Trophoblast cell (in vitro differentiated cells and primary cell): ENCODE data around the gene CASZ1.
A peak's percentile ranks its signal among the peaks of the same experiment; 100 is the strongest.

ENCODE experiments used
- DNase-seq, 2 donors: peaks; one replicate each; pipeline ENCODE4 v3.0.0-alpha.2; 2016
- H2AFZ ChIP-seq: 2 replicates; pipeline ENCODE4 v1.6.1; 2013; ENCODE audit warnings: low read length, moderate library complexity, mild to moderate bottlenecking; ENCODE audit not compliant: insufficient read depth, poor library complexity
- H2AK5ac ChIP-seq: 2 replicates; pipeline ENCODE4 v1.6.1; 2013; ENCODE audit warnings: mild to moderate bottlenecking, low read length
- H2BK120ac ChIP-seq: 2 replicates; pipeline ENCODE4 v1.6.1; 2013; ENCODE audit warnings: low read length, mild to moderate bottlenecking, moderate library complexity; ENCODE audit not compliant: insufficient read depth, poor library complexity
- H2BK12ac ChIP-seq: 2 replicates; pipeline ENCODE4 v1.6.1; 2013; ENCODE audit warnings: mild to moderate bottlenecking, low read length, moderate library complexity
- H2BK5ac ChIP-seq: 2 replicates; pipeline ENCODE4 v1.6.1; 2013; ENCODE audit warnings: low read length, low read depth, moderate library complexity, mild to moderate bottlenecking; ENCODE audit not compliant: poor library complexity
- H3K14ac ChIP-seq: 2 replicates; pipeline ENCODE4 v1.6.1; 2013; ENCODE audit warnings: mild to moderate bottlenecking, low read length
- H3K18ac ChIP-seq: 2 replicates; pipeline ENCODE4 v1.6.1; 2013; ENCODE audit warnings: mild to moderate bottlenecking, low read length
- H3K23ac ChIP-seq: 2 replicates; pipeline ENCODE4 v1.6.1; 2013; ENCODE audit warnings: low read length
- H3K27ac ChIP-seq: 2 replicates; pipeline ENCODE4 v1.5.1; 2013; ENCODE audit warnings: low read depth, mild to moderate bottlenecking, inconsistent platforms, low read length, moderate library complexity
- H3K27me3 ChIP-seq: 2 replicates; pipeline ENCODE4 v1.6.1; 2013; ENCODE audit warnings: inconsistent platforms, mild to moderate bottlenecking, low read length, moderate library complexity; ENCODE audit not compliant: insufficient read depth
- H3K36me3 ChIP-seq, 2 experiments: 1 replicate in 1 of 2; 2 replicates in 1 of 2; pipeline ENCODE4 v1.6.1; 2013; ENCODE audit warnings: low read length in 2 of 2, mild to moderate bottlenecking in 2 of 2, moderate library complexity in 1 of 2; ENCODE audit not compliant: insufficient read depth in 2 of 2, control insufficient read depth in 1 of 2
- H3K4ac ChIP-seq: 2 replicates; pipeline ENCODE4 v1.6.1; 2013; ENCODE audit warnings: low read depth, mild to moderate bottlenecking, low read length, moderate library complexity
- H3K4me1 ChIP-seq, 2 experiments: 1 replicate in 1 of 2; 2 replicates in 1 of 2; pipeline ENCODE4 v1.6.1; 2013; ENCODE audit warnings: low read length in 2 of 2, mild to moderate bottlenecking in 2 of 2, moderate library complexity in 1 of 2; ENCODE audit not compliant: insufficient read depth in 2 of 2, control insufficient read depth in 1 of 2
- H3K4me2 ChIP-seq: 2 replicates; pipeline ENCODE4 v1.6.1; 2013; ENCODE audit warnings: inconsistent platforms, mild to moderate bottlenecking, low read length, moderate library complexity
- H3K4me3 ChIP-seq: 2 replicates; pipeline ENCODE4 v1.5.1; 2013; ENCODE audit warnings: mild to moderate bottlenecking, low read depth, low read length, inconsistent platforms
- H3K79me1 ChIP-seq: one replicate; pipeline ENCODE4 v1.6.1; 2013; ENCODE audit warnings: low read length
- H3K79me2 ChIP-seq: 2 replicates; pipeline ENCODE4 v1.6.1; 2013; ENCODE audit warnings: low read length, mild to moderate bottlenecking; ENCODE audit not compliant: control insufficient read depth, insufficient read depth, poor library complexity
- H3K9ac ChIP-seq: 2 replicates; pipeline ENCODE4 v1.6.1; 2013; ENCODE audit warnings: mild to moderate bottlenecking, low read length
- H3K9me3 ChIP-seq: 2 replicates; pipeline ENCODE4 v1.6.1; 2013; ENCODE audit warnings: low read depth, mild to moderate bottlenecking, control low read depth, inconsistent platforms, low read length; ENCODE audit not compliant: insufficient read depth
- H4K12ac ChIP-seq: 2 replicates; pipeline ENCODE4 v1.6.1; 2013; ENCODE audit warnings: low read depth, mild to moderate bottlenecking, low read length, moderate library complexity
- H4K8ac ChIP-seq: 2 replicates; pipeline ENCODE4 v1.6.1; 2013; ENCODE audit warnings: low read depth, mild to moderate bottlenecking, low read length, moderate library complexity
- H4K91ac ChIP-seq: one replicate; pipeline ENCODE4 v1.6.1; 2013; ENCODE audit warnings: low read depth, mild to moderate bottlenecking, low read length, moderate library complexity
- WGBS: extraction: QIAGEN DNeasy Blood & Tissue Kit; methylation state at CpG from one replicate; pipeline ENCODE4 v1.1.7; 2013; ENCODE audit warnings: missing lambda C conversion rate; ENCODE audit not compliant: insufficient read length, insufficient coverage; ENCODE audit errors: extremely low coverage; 5-methylcytosine and 5-hydroxymethylcytosine counted together

CASZ1 gene

GRCh38 chr1:10767282-10767681 is 29.2 kb downstream of the CASZ1 start:
- H3K23ac ChIP-seq, result no peak overlapping the region
- no peak overlapping the region for H4K91ac ChIP-seq
- no peak overlapping the region for H3K4me3 ChIP-seq
- no peak overlapping the region for H2AFZ ChIP-seq
- no peak overlapping the region for H3K18ac ChIP-seq
- no peaks in the 10 kb centered on the region for H3K79me2 ChIP-seq
- H3K27ac ChIP-seq, result no peak overlapping the region
- H3K4ac ChIP-seq, result no peak overlapping the region
- no peak overlapping the region for H2BK5ac ChIP-seq
- no CpG with 5 or more reads among the region's 9 CpGs for WGBS
- no peaks in the 10 kb centered on the region for H3K79me1 ChIP-seq
- peaks cover 2% of the 10 kb centered on the region for H3K9me3 ChIP-seq
- no peak overlapping the region for H4K8ac ChIP-seq
- H3K4me2 ChIP-seq, result no peak overlapping the region
- no peaks in the 10 kb centered on the region for H3K27me3 ChIP-seq
- no peaks in the 10 kb centered on the region for H3K36me3 ChIP-seq
- H4K12ac ChIP-seq, result no peak overlapping the region
- H2BK120ac ChIP-seq, result no peak overlapping the region
- DNase-seq, result no peak
- no peaks in the 10 kb centered on the region for H3K4me1 ChIP-seq
- H3K9ac ChIP-seq, result no peak overlapping the region
- no peak overlapping the region for H2BK12ac ChIP-seq
- H2AK5ac ChIP-seq, result no peak overlapping the region
- no peak overlapping the region for H3K14ac ChIP-seq

DNA sequence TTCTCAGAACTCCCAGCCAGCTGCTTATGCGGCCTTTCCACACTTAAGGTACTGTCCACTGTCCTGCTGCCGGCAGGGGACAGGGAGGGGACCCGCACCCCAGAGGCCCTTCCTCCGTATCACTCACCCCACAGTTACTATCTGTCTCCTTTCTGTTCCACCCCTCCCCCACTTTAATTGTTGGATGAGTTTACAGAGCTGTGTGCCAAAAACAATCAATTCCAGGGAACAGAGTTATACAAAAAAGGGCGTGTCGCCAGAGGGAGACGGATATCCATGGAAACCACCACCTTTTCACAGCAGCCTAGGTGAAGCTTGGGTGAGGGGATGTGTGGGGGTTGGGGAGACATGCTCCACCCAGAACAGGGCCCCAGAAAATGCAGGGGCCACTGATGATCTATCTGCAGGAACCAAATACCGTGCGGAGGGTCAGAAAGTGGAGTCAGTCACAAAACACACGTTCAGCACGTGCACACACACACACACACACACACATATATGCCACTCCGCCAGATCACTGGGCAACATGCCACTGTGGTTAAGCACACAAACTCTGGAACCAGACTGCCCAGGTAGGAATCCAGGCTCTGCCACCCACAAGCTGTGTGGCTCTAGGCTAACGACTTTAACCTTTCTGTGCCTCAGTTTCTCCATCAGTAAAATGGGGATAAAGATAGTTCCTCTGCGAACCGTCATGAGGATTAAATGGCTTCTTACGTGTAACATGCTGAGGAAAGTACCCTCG is 30.5 kb downstream of the CASZ1 start:
- no peak overlapping the region for H3K27ac ChIP-seq
- no peaks in the 10 kb centered on the region for H3K79me2 ChIP-seq
- no peak overlapping the region for H3K18ac ChIP-seq
- H3K4ac ChIP-seq, result no peak overlapping the region
- no peak overlapping the region for H3K4me2 ChIP-seq
- no peak overlapping the region for H4K8ac ChIP-seq
- H3K14ac ChIP-seq, result no peak overlapping the region
- no peak overlapping the region for H2AFZ ChIP-seq
- H4K12ac ChIP-seq, result no peak overlapping the region
- H3K4me1 ChIP-seq, result no peaks in the 10 kb centered on the region
- no CpG with 5 or more reads among the region's 17 CpGs for WGBS
- no peak overlapping the region for H2BK5ac ChIP-seq
- no peak for DNase-seq
- no peak overlapping the region for H3K4me3 ChIP-seq
- no peaks in the 10 kb centered on the region for H3K27me3 ChIP-seq
- H2BK120ac ChIP-seq, result no peak overlapping the region
- no peak overlapping the region for H4K91ac ChIP-seq
- no peak overlapping the region for H2AK5ac ChIP-seq
- H3K9ac ChIP-seq, result no peak overlapping the region
- peaks cover 2% of the 10 kb centered on the region for H3K9me3 ChIP-seq
- no peak overlapping the region for H2BK12ac ChIP-seq
- no peaks in the 10 kb centered on the region for H3K36me3 ChIP-seq
- H3K79me1 ChIP-seq, result no peaks in the 10 kb centered on the region
- H3K23ac ChIP-seq, result no peak overlapping the region

DNA sequence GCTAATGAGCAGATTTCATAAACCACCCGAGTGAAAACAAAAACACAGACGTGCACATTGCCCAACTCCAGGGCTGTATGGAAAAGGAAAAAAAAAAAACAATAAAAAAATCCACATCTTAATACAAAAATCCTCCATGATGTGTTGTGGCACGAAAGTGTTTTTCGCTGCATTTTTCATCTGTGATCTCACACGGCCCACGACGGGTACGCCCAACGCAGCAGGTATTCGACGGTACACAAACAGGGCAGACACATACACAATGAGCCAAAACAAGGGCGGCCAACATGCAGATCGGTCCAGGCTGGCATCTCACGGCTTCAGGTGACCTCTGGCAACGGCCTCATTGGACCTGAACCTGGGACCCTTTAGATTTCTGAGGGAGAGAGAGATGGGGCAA is 31.1 kb downstream of the CASZ1 start:
- Histone ChIP-seq H3K23ac (no peak overlapping the region), H3K27me3 (no peaks in the 10 kb centered on the region), H3K14ac (no peak overlapping the region), H4K8ac (no peak overlapping the region), H3K9me3 (peaks cover 2% of the 10 kb centered on the region), H2BK12ac (no peak overlapping the region), H2BK120ac (no peak overlapping the region), H3K27ac (no peak overlapping the region), H3K4me3 (peak overlapping the region; percentile 26), H3K9ac (no peak overlapping the region), H2AK5ac (no peak overlapping the region), H3K79me2 (no peaks in the 10 kb centered on the region), H3K4ac (no peak overlapping the region), H4K12ac (no peak overlapping the region), H3K4me1 (no peaks in the 10 kb centered on the region), H2BK5ac (no peak overlapping the region), H3K36me3 (no peaks in the 10 kb centered on the region), H3K79me1 (no peaks in the 10 kb centered on the region), H4K91ac (no peak overlapping the region), H2AFZ (no peak overlapping the region), H3K4me2 (no peak overlapping the region), H3K18ac (no peak overlapping the region)
- DNase-seq, result no peak
- no CpG with 5 or more reads among the region's 15 CpGs for WGBS

- Histone ChIP-seq H4K8ac (no peak overlapping the region), H4K91ac (no peak overlapping the region), H3K79me1 (no peaks in the 10 kb centered on the region), H3K4me2 (no peak overlapping the region), H2BK5ac (no peak overlapping the region), H3K18ac (no peak overlapping the region), H3K14ac (no peak overlapping the region), H3K9me3 (peaks cover 2% of the 10 kb centered on the region), H2BK12ac (no peak overlapping the region), H4K12ac (no peak overlapping the region), H3K9ac (no peak overlapping the region), H2AFZ (no peak overlapping the region), H2AK5ac (no peak overlapping the region), H3K23ac (no peak overlapping the region), H3K4ac (no peak overlapping the region), H3K4me1 (no peaks in the 10 kb centered on the region), H3K27me3 (no peaks in the 10 kb centered on the region), H3K4me3 (no peak overlapping the region), H3K79me2 (no peaks in the 10 kb centered on the region), H3K36me3 (no peaks in the 10 kb centered on the region), H2BK120ac (no peak overlapping the region), H3K27ac (no peak overlapping the region)
- no CpG with 5 or more reads among the region's 6 CpGs for WGBS
- no peak for DNase-seq
Measured at GRCh38 chr1:10764296-10764798, 32.1 kb downstream of the CASZ1 start.
